Neutrophil (primary cell): ENCODE data around the gene PALD1.
"Not testable (repeated sequence)": the region's sequence is repeated elsewhere in the genome, so short reads cannot be mapped to it uniquely, and the experiment has no call there.

Source experiments
- H3K27ac ChIP-seq: fragments of 200-600 bp; sonication (generic); 2 replicates; pipeline ENCODE4 v1.5.1; 2016; ENCODE audit warnings: mild to moderate bottlenecking, moderate library complexity
- H3K27me3 ChIP-seq: fragments of 200-600 bp; sonication (generic); 2 replicates; pipeline ENCODE4 v1.6.0; 2016; ENCODE audit warnings: mild to moderate bottlenecking
- H3K36me3 ChIP-seq: fragments of 200-600 bp; sonication (generic); 2 replicates; pipeline ENCODE4 v1.5.1; 2017
- H3K4me1 ChIP-seq, 2 experiments: fragments of 200-600 bp in 1 of 2; sonication (generic) in 1 of 2; 1 replicate in 1 of 2; 2 replicates in 1 of 2; pipeline versions ENCODE4 v1.5.1 to v1.6.1; 2013 to 2016; ENCODE audit warnings: low read depth in 1 of 2, low read length in 1 of 2, mild to moderate bottlenecking in 1 of 2, moderate library complexity in 1 of 2; ENCODE audit not compliant: control insufficient read depth in 1 of 2, insufficient read depth in 1 of 2
- H3K4me3 ChIP-seq, 2 experiments: fragments of 200-600 bp in 1 of 2; sonication (generic) in 1 of 2; 1 replicate in 1 of 2; 2 replicates in 1 of 2; pipeline ENCODE4 v1.5.1; 2013 to 2016; ENCODE audit warnings: low read depth in 1 of 2, low read length in 1 of 2, mild to moderate bottlenecking in 1 of 2, moderate library complexity in 1 of 2
- H3K9me3 ChIP-seq: fragments of 200-600 bp; sonication (generic); 2 replicates; pipeline ENCODE4 v1.5.1; 2016
- TF ChIP-seq, protein P1 (sequence below): fragments of 200-600 bp; sonication (generic); IDR thresholded peaks from 2 replicates; pipeline ENCODE4 v1.5.1; 2016; ENCODE audit warnings: antibody characterized with exemption

PALD1 gene

DNA sequence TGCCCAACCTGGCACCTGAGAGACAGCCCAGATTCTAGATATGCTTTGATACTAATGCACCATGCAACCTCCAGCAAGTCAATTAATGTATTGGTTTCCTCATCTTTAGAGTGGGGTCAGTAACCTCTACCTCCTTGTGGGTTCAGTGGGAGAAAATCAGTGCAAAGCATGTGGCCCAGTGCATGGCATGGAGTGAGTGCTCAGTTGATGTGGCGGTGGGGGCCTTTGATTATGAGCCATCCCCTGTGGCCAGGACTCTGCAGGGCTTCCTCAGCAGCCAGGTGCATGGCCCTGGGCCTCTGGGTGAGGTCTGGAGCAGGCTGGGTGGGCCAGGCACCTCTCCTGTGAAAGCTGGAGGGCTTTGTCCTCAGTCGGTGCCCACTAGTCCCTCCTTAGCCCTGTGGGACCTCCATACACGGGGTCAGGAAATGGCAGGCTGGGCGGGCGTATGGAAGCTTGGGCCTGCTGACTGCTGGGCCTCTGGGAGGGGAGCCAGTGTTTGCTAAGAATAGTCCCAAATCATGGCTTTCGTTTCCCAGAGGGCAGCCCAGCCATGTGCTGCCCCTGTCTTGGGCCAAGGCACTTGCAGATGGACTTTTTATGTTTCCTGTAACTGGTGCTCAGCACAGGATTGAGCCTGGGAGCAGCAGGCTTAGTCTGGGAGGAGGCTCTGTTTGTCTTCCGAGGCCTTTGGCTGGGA lies 3.4 kb downstream of the PALD1 start:
- Histone ChIP-seq H3K36me3 (no peaks in the 10 kb centered on the region), H3K9me3 (no peaks in the 10 kb centered on the region), H3K27ac (no peak overlapping the region), H3K27me3 (peaks cover 38% of the 10 kb centered on the region), H3K4me1 (peaks cover 15 to 17% of the 10 kb centered on the region in 2 experiments), H3K4me3 (no peak overlapping the region)
- TF ChIP-seq, protein P1, sequence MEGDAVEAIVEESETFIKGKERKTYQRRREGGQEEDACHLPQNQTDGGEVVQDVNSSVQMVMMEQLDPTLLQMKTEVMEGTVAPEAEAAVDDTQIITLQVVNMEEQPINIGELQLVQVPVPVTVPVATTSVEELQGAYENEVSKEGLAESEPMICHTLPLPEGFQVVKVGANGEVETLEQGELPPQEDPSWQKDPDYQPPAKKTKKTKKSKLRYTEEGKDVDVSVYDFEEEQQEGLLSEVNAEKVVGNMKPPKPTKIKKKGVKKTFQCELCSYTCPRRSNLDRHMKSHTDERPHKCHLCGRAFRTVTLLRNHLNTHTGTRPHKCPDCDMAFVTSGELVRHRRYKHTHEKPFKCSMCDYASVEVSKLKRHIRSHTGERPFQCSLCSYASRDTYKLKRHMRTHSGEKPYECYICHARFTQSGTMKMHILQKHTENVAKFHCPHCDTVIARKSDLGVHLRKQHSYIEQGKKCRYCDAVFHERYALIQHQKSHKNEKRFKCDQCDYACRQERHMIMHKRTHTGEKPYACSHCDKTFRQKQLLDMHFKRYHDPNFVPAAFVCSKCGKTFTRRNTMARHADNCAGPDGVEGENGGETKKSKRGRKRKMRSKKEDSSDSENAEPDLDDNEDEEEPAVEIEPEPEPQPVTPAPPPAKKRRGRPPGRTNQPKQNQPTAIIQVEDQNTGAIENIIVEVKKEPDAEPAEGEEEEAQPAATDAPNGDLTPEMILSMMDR = no peak

DNA sequence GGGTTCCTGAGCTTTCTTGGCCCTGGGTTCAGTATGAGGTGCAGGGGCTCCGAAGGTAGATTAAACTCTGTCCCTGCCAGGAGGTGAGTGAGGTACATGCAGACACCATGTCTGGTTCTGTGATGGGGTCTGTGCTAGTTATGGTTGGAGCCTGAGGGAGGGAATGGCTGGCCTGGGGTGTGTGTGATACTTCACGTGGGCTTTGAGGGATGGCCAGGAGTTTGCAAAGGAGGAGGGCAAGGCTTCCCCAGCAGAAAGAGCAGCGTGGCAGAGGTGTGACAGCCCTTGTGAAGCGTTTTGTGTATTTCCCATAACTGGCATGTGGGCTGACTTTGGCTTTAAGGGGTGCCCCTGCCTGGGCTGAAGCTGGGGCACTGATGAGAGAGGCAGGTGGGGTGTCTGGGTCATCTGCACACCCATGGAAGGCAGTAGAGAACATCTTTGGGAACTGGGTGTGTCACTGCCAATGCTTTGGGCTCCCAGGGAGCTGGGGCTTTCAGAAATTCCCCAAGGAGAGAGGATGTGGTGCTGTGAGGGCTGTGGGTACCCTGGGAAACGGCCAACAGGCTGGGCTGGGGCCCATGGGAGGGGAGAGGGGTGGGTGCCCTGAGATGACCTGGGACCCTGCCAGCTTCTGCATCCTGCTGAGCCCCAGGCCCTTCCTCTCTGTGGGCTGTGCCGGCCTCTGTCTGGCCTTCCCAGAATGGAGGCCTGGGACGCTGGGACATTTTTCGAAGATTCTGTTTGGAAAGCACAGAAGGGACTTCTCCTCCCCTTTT lies 4.6 kb downstream of the PALD1 start:
- Histone ChIP-seq H3K4me1 (peaks cover 11 to 13% of the 10 kb centered on the region in 2 experiments), H3K9me3 (no peaks in the 10 kb centered on the region), H3K27me3 (peaks cover 26% of the 10 kb centered on the region), H3K4me3 (no peak overlapping the region), H3K27ac (no peak overlapping the region), H3K36me3 (no peaks in the 10 kb centered on the region)
- TF ChIP-seq, protein P1 = no peak

DNA sequence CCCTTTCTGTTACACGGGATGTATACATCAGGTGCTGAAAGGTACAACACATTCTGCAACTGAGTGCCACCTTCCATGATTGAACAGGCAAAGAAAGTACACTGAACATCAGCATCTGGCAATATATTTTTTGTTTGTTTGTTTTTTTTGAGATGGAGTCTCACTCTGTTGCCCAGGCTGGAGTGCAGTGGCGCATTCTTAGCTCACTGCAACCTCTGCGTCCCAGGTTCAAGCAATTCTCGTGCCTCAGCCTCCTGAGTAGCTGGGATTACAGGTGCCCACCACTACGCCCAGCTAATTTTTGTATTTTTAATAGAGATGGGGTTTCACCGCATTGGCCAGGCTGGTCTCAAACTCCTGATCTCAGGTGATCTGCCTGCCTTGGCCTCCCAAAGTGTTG lies 5.3 kb downstream of the PALD1 start:
- not testable (repeated sequence) for H3K4me3 ChIP-seq, H3K27ac ChIP-seq, H3K4me1 ChIP-seq, H3K36me3 ChIP-seq, H3K9me3 ChIP-seq
- peaks cover 19% of the 10 kb centered on the region for H3K27me3 ChIP-seq

DNA sequence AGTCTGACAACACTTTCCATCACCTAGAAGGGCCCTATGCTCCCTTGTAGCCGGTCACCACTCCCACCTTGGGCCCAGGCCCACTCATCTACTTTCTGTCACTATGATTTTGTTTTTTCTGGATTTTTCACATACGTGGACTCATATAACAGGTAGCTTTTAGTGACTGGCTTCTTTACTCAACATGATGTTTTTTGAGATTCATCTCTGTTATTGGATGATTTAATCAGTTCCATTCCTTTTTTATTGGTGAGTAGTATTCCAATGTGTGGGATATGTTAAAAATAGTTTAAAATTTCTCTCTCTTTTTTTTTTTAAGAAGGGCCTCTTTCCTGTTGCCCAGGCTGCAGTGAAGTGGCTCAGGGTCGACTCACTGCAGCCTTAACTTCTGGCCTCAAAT lies 9.3 kb downstream of the PALD1 start:
- Histone ChIP-seq H3K9me3 (no peaks in the 10 kb centered on the region), H3K4me3 (no peak overlapping the region), H3K27me3 (no peaks in the 10 kb centered on the region), H3K36me3 (no peaks in the 10 kb centered on the region), H3K27ac (no peak overlapping the region), H3K4me1 (peaks cover under 1 to 2% of the 10 kb centered on the region in 2 experiments)
- TF ChIP-seq, protein P1 = no peak

DNA sequence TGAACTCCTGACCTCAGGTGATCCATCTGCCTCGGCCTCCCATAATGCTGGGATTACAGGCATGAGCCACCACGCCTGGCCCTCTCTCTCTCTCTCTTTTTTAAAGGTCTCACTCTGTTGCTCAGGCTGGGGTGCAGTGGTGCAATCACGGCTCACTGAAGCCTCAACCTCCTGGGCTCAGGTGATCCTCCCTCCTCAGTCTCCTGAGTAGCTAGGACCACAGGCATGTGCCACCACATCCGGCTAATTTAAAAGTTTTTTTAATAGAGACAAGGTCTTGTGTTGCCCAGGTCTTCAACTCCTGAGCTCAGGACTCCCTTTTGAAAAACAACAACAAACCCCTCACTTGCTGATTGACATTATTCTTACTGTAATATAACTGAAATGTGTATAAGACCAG lies 11.6 kb downstream of the PALD1 start:
- Histone ChIP-seq H3K9me3 (no peaks in the 10 kb centered on the region), H3K4me1 (peaks cover 20 to 23% of the 10 kb centered on the region in 2 experiments), H3K27ac (no peak overlapping the region), H3K27me3 (peaks cover 15% of the 10 kb centered on the region), H3K4me3 (no peak overlapping the region), H3K36me3 (no peaks in the 10 kb centered on the region)
- TF ChIP-seq, protein P1 = no peak

DNA sequence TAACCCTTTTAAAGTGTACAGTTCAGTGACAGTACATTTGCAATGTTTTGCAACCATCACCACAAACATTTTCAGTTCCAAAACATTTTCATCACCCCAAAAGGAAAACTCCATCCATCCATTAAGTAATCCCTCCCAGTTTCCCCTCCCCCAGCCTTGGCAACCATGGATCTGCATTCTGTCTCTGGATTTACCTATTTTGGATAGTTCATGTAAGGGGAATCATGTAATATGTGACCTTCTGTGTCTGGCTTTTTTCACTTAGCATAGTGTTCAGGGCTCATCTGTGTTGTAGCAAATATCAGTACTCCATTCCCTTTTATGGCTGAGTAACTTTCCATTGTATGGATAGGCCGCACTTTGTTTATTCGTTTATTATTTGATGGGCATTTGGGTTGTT lies 13.0 kb downstream of the PALD1 start:
- Histone ChIP-seq H3K4me3 (no peak overlapping the region), H3K36me3 (no peaks in the 10 kb centered on the region), H3K9me3 (no peaks in the 10 kb centered on the region), H3K4me1 (peaks cover 20 to 23% of the 10 kb centered on the region in 2 experiments), H3K27me3 (peaks cover 17% of the 10 kb centered on the region), H3K27ac (no peak overlapping the region)
- TF ChIP-seq, protein P1 = no peak
